ENCODE data around the gene THSD4. TPM values are rescaled to one million over a fixed set of nuclear protein-coding genes. Genes with fewer than 3 reads are reported as not detected.

The THSD4 gene
- total RNA-seq, 1 experiment from 2014 or later, result 29.3 TPM

- intact Hi-C loops (cut with micrococcal nuclease; ENCODE audit: unreplicated experiment), result no loop called here
- no TSS peak for BruUV-seq (replicated peaks)
- Histone ChIP-seq H3K9me3 (ENCODE audit: insufficient read depth, low read depth) (no peaks in the 10 kb centered on the region), H3K27ac (no peak overlapping the region), H3F3A (ENCODE audit: insufficient read depth, low read depth) (no peaks in the 10 kb centered on the region), H3K9me2 (ENCODE audit: insufficient read depth) (no peaks in the 10 kb centered on the region), H3K4me3 (no peak overlapping the region), H3K4me1 (replicated peaks; ENCODE audit: insufficient read depth) (peaks cover 8% of the 10 kb centered on the region), H3K79me2 (ENCODE audit: low read depth) (no peaks in the 10 kb centered on the region), H4K20me1 (ENCODE audit: insufficient read depth) (no peaks in the 10 kb centered on the region), H2AFZ (no peak overlapping the region), H3K36me3 (ENCODE audit: low read depth) (no peaks in the 10 kb centered on the region), H3K27me3 (ENCODE audit: insufficient read depth, low read depth) (no peaks in the 10 kb centered on the region), H3K4me2 (no peak overlapping the region)
- ChIA-PET POLR2A (ENCODE audit: unreplicated experiment) (no interaction called here), CTCF (interaction anchor here (0.6 kb wide), 1 partner anchor 268 kb away, joined by 8 read pairs; no protein-coding TSS in a partner anchor)
- no peak for DNase-seq
- TF ChIP-seq CTCF (conservative IDR thresholded peaks at IDR 0.05) (no peak), EZH2 (IDR thresholded peaks at IDR 0.05; ENCODE audit: low read depth) (no peak)
Measured at GRCh38 chr15:71713191-71713809, 598.0 kb downstream of the THSD4 start.

GRCh38 chr15:71715914-71716313 is 600.6 kb downstream of the THSD4 start:
- no peaks in the 10 kb centered on the region for H3K79me2 ChIP-seq (ENCODE audit: low read depth)
- H3K4me1 ChIP-seq (replicated peaks; ENCODE audit: insufficient read depth), result peaks cover 8% of the 10 kb centered on the region
- no peaks in the 10 kb centered on the region for H3K36me3 ChIP-seq (ENCODE audit: low read depth)
- TF ChIP-seq CTCF (conservative IDR thresholded peaks at IDR 0.05), result no peak
- no peak for TF ChIP-seq EZH2 (IDR thresholded peaks at IDR 0.05; ENCODE audit: low read depth)
- H3K27me3 ChIP-seq (ENCODE audit: insufficient read depth, low read depth), result no peaks in the 10 kb centered on the region
- no peaks in the 10 kb centered on the region for H3F3A ChIP-seq (ENCODE audit: insufficient read depth, low read depth)
- CTCF ChIA-PET, result no interaction called here
- DNase-seq, result no peak
- no peak overlapping the region for H3K27ac ChIP-seq
- no peak overlapping the region for H3K4me3 ChIP-seq
- POLR2A ChIA-PET (ENCODE audit: unreplicated experiment), result interaction anchor here (0.6 kb wide), 1 partner anchor 174 kb away, joined by 4 read pairs; no protein-coding TSS in a partner anchor
- no peaks in the 10 kb centered on the region for H4K20me1 ChIP-seq (ENCODE audit: insufficient read depth)
- no peak overlapping the region for H2AFZ ChIP-seq
- no peaks in the 10 kb centered on the region for H3K9me3 ChIP-seq (ENCODE audit: insufficient read depth, low read depth)
- H3K4me2 ChIP-seq, result no peak overlapping the region
- BruUV-seq (replicated peaks), result no TSS peak
- intact Hi-C loops (cut with micrococcal nuclease; ENCODE audit: unreplicated experiment), result no loop called here
- H3K9me2 ChIP-seq (ENCODE audit: insufficient read depth), result no peaks in the 10 kb centered on the region

- Histone ChIP-seq H3K4me1 (replicated peaks; ENCODE audit: insufficient read depth) (peaks cover 8% of the 10 kb centered on the region), H3K79me2 (ENCODE audit: low read depth) (no peaks in the 10 kb centered on the region), H3K27me3 (ENCODE audit: insufficient read depth, low read depth) (no peaks in the 10 kb centered on the region), H3K4me2 (no peak overlapping the region), H3K4me3 (no peak overlapping the region), H3K27ac (peak overlapping the region; percentile 4; the same call in 1 of the 2 replicates), H3K9me3 (ENCODE audit: insufficient read depth, low read depth) (no peaks in the 10 kb centered on the region), H3F3A (ENCODE audit: insufficient read depth, low read depth) (no peaks in the 10 kb centered on the region), H2AFZ (no peak overlapping the region), H3K36me3 (ENCODE audit: low read depth) (no peaks in the 10 kb centered on the region), H4K20me1 (ENCODE audit: insufficient read depth) (no peaks in the 10 kb centered on the region), H3K9me2 (ENCODE audit: insufficient read depth) (no peaks in the 10 kb centered on the region)
- BruUV-seq (replicated peaks), result no TSS peak
- intact Hi-C loops (cut with micrococcal nuclease; ENCODE audit: unreplicated experiment), result no loop called here
- no peak for TF ChIP-seq CTCF (conservative IDR thresholded peaks at IDR 0.05)
- no peak for TF ChIP-seq EZH2 (IDR thresholded peaks at IDR 0.05; ENCODE audit: low read depth)
- POLR2A ChIA-PET (ENCODE audit: unreplicated experiment), result no interaction called here
- CTCF ChIA-PET, result interaction anchor here (0.7 kb wide), 1 partner anchor 646 kb away, joined by 3 read pairs; no protein-coding TSS in a partner anchor
- DNase-seq, result no peak
Measured at GRCh38 chr15:71716990-71717389, 601.7 kb downstream of the THSD4 start.
